GM12801 (cell line): Measurements from ENCODE around the gene FAM76B.

ENCODE experiments used
- TF ChIP-seq, protein P1 (sequence below): IDR thresholded peaks from one replicate; pipeline ENCODE4 v1.5.1; 2011; ENCODE audit warnings: control low read depth; ENCODE audit not compliant: insufficient read length; ENCODE audit errors: extremely low read depth

FAM76B gene

GRCh38 chr11:95796501-95796900 lies 6.9 kb upstream of the FAM76B start:
- TF ChIP-seq, protein P1, sequence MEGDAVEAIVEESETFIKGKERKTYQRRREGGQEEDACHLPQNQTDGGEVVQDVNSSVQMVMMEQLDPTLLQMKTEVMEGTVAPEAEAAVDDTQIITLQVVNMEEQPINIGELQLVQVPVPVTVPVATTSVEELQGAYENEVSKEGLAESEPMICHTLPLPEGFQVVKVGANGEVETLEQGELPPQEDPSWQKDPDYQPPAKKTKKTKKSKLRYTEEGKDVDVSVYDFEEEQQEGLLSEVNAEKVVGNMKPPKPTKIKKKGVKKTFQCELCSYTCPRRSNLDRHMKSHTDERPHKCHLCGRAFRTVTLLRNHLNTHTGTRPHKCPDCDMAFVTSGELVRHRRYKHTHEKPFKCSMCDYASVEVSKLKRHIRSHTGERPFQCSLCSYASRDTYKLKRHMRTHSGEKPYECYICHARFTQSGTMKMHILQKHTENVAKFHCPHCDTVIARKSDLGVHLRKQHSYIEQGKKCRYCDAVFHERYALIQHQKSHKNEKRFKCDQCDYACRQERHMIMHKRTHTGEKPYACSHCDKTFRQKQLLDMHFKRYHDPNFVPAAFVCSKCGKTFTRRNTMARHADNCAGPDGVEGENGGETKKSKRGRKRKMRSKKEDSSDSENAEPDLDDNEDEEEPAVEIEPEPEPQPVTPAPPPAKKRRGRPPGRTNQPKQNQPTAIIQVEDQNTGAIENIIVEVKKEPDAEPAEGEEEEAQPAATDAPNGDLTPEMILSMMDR: no peak

GRCh38 chr11:95795627-95796295 lies 6.2 kb upstream of the FAM76B start:
- TF ChIP-seq, protein P1: no peak

DNA sequence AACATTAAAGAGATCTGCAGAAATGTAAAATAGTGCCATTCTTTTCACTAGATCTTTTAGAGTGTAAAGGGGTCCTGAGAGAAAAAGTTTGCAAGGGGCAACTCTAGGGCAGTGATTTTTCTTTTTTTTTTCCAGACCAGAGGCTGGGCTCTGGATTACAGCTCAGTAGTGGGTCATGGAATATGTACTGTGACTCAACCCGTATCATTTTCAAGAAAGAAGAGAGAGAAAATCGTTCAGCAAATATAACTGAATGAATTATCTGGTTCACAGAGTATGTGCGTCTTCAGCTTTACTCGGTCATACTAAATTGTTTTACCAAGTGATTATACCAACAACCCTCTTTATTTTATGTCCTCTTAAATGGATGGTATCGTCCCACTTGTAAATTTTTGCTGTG lies 4.5 kb upstream of the FAM76B start:
- TF ChIP-seq, protein P1: no peak

- TF ChIP-seq, protein P1: no peak
Observed at GRCh38 chr11:95793116-95793515, 3.5 kb upstream of the FAM76B start.

DNA sequence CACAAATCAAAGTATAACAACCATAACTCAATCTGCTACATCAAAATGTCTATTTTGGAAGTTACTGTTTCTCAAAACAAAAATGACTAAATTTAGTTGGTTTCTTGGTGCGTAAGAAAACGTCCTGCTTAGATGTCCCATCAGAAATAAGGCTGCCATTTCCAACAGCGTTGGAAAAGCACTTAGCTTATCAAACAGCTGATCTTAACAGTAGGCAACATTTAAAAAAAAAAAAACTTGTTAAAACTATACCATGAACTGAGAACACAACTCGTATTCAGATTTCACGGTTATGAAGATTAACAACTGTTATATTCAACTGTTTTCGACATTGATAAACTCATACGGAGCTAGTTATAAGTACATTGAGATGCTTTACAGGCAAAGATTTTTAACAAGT lies 3.1 kb upstream of the FAM76B start:
- TF ChIP-seq, protein P1: no peak

DNA sequence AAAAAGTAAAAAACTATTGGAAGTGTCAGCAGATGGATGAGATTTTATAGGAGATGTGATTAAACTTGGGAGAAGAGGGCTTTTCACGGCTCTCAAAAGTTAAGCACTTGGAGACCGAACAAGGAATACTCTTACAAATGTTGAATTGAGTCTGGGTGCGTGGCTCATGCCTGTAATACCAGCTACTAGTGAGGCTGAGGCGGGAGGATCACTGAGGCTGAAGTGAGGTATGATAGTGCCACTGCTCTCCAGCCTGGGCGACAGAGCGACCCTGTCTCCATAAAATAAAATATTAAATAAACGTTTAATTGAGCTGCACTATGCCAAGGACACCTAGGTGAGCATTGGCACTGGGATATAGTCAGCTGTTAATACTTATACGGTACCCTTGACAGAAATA lies 2.6 kb upstream of the FAM76B start:
- TF ChIP-seq, protein P1: no peak

DNA sequence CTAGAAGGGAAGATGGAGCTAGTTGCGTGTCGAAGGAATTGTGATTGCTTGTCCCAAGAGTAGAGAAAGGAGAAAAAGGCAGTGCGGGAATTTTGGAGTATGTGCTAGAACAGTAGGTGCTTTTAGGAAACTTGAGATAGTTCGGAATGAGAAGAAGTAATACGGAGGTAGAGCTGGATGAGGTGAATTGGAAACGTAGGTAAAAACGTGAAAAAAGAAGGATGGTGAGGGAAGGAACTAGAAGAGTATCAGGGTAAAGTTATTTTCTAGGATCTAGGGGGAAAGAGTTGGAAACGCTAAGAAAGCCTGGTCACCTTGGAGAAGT lies 2.1 kb upstream of the FAM76B start:
- TF ChIP-seq, protein P1: no peak
